CD14-positive monocyte (primary cell): ENCODE data around the gene STRN. TPM values are rescaled to one million over a fixed set of nuclear protein-coding genes. Genes with fewer than 3 reads are reported as not detected.

ENCODE experiments used
- DNase-seq, 3 donors: peaks; one replicate each; pipeline ENCODE4 v3.0.0-alpha.2; 2011 to 2022
- H2AFZ ChIP-seq: 2 replicates; pipeline ENCODE4 v1.6.0; 2012; ENCODE audit warnings: mild to moderate bottlenecking, low read depth, low read length, inconsistent platforms; ENCODE audit not compliant: insufficient read depth, poor library complexity, severe bottlenecking
- H3K27ac ChIP-seq, 2 donors: 1 replicate in 1 of 2; 2 replicates in 1 of 2; pipeline ENCODE4 v1.5.1; 2012 to 2013; ENCODE audit warnings: low read length in 2 of 2, control low read depth in 1 of 2, inconsistent platforms in 1 of 2, low read depth in 1 of 2, mild to moderate bottlenecking in 1 of 2
- H3K27me3 ChIP-seq, 2 donors: one replicate each; pipeline versions ENCODE4 v1.6.0 to v1.6.1; 2011 to 2013; ENCODE audit warnings: low read length in 2 of 2; ENCODE audit not compliant: control insufficient read depth in 2 of 2, insufficient read depth in 2 of 2
- H3K36me3 ChIP-seq, 2 donors: replicated peaks in 1 of 2; 1 replicate in 1 of 2; 2 replicates in 1 of 2; pipeline versions ENCODE4 v1.5.1 to v1.6.1; 2012 to 2013; ENCODE audit warnings: low read length in 2 of 2, control low read depth in 1 of 2, inconsistent platforms in 1 of 2, mild to moderate bottlenecking in 1 of 2; ENCODE audit not compliant: insufficient read depth in 2 of 2, control insufficient read depth in 1 of 2
- H3K4me1 ChIP-seq, 2 donors: 1 replicate in 1 of 2; 2 replicates in 1 of 2; pipeline versions ENCODE4 v1.5.1 to v1.6.1; 2012 to 2013; ENCODE audit warnings: low read length in 2 of 2, control low read depth in 1 of 2, inconsistent platforms in 1 of 2, mild to moderate bottlenecking in 1 of 2, moderate library complexity in 1 of 2; ENCODE audit not compliant: insufficient read depth in 2 of 2, control insufficient read depth in 1 of 2
- H3K4me2 ChIP-seq: replicated peaks from 2 replicates; pipeline ENCODE3; 2012; ENCODE audit warnings: low read length, moderate library complexity, mild to moderate bottlenecking; ENCODE audit not compliant: poor library complexity, severe bottlenecking; ENCODE audit errors: extremely low read depth
- H3K4me3 ChIP-seq, 3 experiments: fragments of 200-600 bp in 1 of 3; sonication (generic) in 1 of 3; replicated peaks in 1 of 3; 1 replicate in 2 of 3; 2 replicates in 1 of 3; pipeline ENCODE4 v1.5.1; 2011 to 2013; ENCODE audit warnings: low read length in 3 of 3, mild to moderate bottlenecking in 3 of 3, control low read depth in 2 of 3, low read depth in 2 of 3, inconsistent platforms in 1 of 3, moderate library complexity in 1 of 3
- H3K79me2 ChIP-seq: 2 replicates; pipeline ENCODE4 v1.6.0; 2012; ENCODE audit warnings: mild to moderate bottlenecking, control low read depth, inconsistent platforms, low read length, moderate library complexity; ENCODE audit not compliant: insufficient read depth
- H3K9ac ChIP-seq: 2 replicates; pipeline ENCODE4 v1.6.0; 2017; ENCODE audit warnings: low read length, mild to moderate bottlenecking; ENCODE audit not compliant: insufficient read depth, poor library complexity, severe bottlenecking
- H3K9me3 ChIP-seq, 2 donors: replicated peaks in 1 of 2; 1 replicate in 1 of 2; 2 replicates in 1 of 2; pipeline versions ENCODE4 v1.5.1 to v1.6.1; 2012 to 2013; ENCODE audit warnings: low read length in 2 of 2, control low read depth in 1 of 2; ENCODE audit not compliant: control insufficient read depth in 1 of 2, insufficient read depth in 1 of 2
- H4K20me1 ChIP-seq: 2 replicates; pipeline ENCODE4 v1.6.0; 2012; ENCODE audit warnings: mild to moderate bottlenecking, low read length, control low read depth, moderate library complexity; ENCODE audit not compliant: insufficient read depth
- H3K27ac Mint-ChIP-seq, 7 donors: one replicate each; pipeline ENCODE4 v1.8.0; 2020; ENCODE audit warnings: mild to moderate bottlenecking in 7 of 7, mixed read lengths in 7 of 7, moderate library complexity in 6 of 7, inconsistent platforms in 2 of 7
- H3K27me3 Mint-ChIP-seq, 3 donors: one replicate each; pipeline ENCODE4 v1.8.0; 2021 to 2022; ENCODE audit warnings: low read depth in 3 of 3, mild to moderate bottlenecking in 3 of 3, mixed read lengths in 3 of 3, moderate library complexity in 3 of 3, inconsistent platforms in 1 of 3
- H3K36me3 Mint-ChIP-seq, 2 donors: one replicate each; pipeline ENCODE4 v1.8.0; 2020; ENCODE audit warnings: mixed read lengths in 2 of 2, inconsistent platforms in 1 of 2, mild to moderate bottlenecking in 1 of 2
- H3K4me1 Mint-ChIP-seq: one replicate; pipeline ENCODE4 v1.8.0; 2020; ENCODE audit warnings: mild to moderate bottlenecking, mixed read lengths
- H3K4me3 Mint-ChIP-seq, 2 donors: one replicate each; pipeline ENCODE4 v1.8.0; 2020; ENCODE audit warnings: mild to moderate bottlenecking in 2 of 2, mixed read lengths in 2 of 2, moderate library complexity in 1 of 2
- H3K9me3 Mint-ChIP-seq, 7 donors: one replicate each; pipeline ENCODE4 v1.8.0; 2020 to 2022; ENCODE audit warnings: mixed read lengths in 7 of 7, mild to moderate bottlenecking in 6 of 7, moderate library complexity in 6 of 7, inconsistent platforms in 2 of 7
- WGBS: methylation state at CpG from one replicate; pipeline ENCODE4 v1.1.5; 2013; ENCODE audit warnings: missing lambda C conversion rate; ENCODE audit not compliant: insufficient coverage; 5-methylcytosine and 5-hydroxymethylcytosine counted together
- intact Hi-C, 2 donors: fragments of 100-400 bp; cut with micrococcal nuclease; formaldehyde crosslinking; loops; one replicate each; pipeline versions ENCODE4 v1.15.0 to v1.15.1; 2023
- polyA plus RNA-seq, 3 donors: library from polyadenylated mRNA; depleted of rRNA in 1 of 3; unstranded in 2 of 3; stranded (reverse) in 1 of 3; fragments of 300-500 nt in 2 of 3; fragments of >200 nt in 1 of 3; fragmentation: Illumina TruSeq in 2 of 3; gene quantifications; 1 replicate in 2 of 3; 2 replicates in 1 of 3; pipeline ENCODE4 v1.2.3, GENCODE V29; 2012 to 2021
- TF ChIP-seq, protein P1 (sequence below): fragments of 200-600 bp; IDR thresholded peaks from one replicate; pipeline ENCODE4 v1.8.0; 2022; ENCODE audit warnings: antibody characterized with exemption, mild to moderate bottlenecking

The STRN gene
- polyA plus RNA-seq, 3 donors: 7.0 to 15.7 (median 10.7) TPM

DNA sequence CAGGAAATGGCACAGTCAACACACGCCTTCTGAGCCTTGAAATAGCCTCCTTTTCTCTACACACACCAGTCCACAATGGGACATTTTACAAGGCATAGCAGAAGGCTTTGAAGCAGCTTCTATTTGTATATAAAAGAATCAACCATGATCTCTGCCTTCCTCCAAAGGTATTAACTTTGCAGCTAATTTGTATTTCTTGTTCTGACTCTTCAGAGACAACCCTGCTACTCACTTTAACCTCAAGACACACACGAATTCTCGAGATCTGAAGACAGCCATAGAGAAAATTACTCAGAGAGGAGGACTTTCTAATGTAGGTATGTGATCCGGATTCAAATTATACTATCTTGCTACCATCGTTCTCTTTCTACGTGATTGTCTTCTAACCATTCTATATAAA is 165.2 kb downstream of the STRN start:
- H3K36me3 ChIP-seq: no peaks in the 10 kb centered on the region
- no peaks in the 10 kb centered on the region for H3K4me1 ChIP-seq
- H4K20me1 ChIP-seq: no peaks in the 10 kb centered on the region
- intact Hi-C loops: no loop called here
- H3K79me2 ChIP-seq: no peaks in the 10 kb centered on the region
- WGBS: no CpG with 5 or more reads among the region's 6 CpGs
- no peaks in the 10 kb centered on the region for H3K27me3 ChIP-seq
- no peak overlapping the region for H3K4me3 ChIP-seq
- Mint-ChIP-seq H3K27ac (no peak overlapping the region), H3K4me1 (no peaks in the 10 kb centered on the region), H3K27me3 (peaks cover 0 to 3% (median 2%) of the 10 kb centered on the region in 3 donors), H3K9me3 (peaks cover 0 to 6% (median 0%) of the 10 kb centered on the region in 7 donors), H3K4me3 (no peak overlapping the region), H3K36me3 (no peaks in the 10 kb centered on the region)
- H3K9me3 ChIP-seq: no peaks in the 10 kb centered on the region
- DNase-seq: no peak
- TF ChIP-seq, protein P1, sequence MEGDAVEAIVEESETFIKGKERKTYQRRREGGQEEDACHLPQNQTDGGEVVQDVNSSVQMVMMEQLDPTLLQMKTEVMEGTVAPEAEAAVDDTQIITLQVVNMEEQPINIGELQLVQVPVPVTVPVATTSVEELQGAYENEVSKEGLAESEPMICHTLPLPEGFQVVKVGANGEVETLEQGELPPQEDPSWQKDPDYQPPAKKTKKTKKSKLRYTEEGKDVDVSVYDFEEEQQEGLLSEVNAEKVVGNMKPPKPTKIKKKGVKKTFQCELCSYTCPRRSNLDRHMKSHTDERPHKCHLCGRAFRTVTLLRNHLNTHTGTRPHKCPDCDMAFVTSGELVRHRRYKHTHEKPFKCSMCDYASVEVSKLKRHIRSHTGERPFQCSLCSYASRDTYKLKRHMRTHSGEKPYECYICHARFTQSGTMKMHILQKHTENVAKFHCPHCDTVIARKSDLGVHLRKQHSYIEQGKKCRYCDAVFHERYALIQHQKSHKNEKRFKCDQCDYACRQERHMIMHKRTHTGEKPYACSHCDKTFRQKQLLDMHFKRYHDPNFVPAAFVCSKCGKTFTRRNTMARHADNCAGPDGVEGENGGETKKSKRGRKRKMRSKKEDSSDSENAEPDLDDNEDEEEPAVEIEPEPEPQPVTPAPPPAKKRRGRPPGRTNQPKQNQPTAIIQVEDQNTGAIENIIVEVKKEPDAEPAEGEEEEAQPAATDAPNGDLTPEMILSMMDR: no peak
- no peak overlapping the region for H3K4me2 ChIP-seq
- no peak overlapping the region for H3K9ac ChIP-seq
- H3K27ac ChIP-seq: no peak overlapping the region
- H2AFZ ChIP-seq: no peak overlapping the region

DNA sequence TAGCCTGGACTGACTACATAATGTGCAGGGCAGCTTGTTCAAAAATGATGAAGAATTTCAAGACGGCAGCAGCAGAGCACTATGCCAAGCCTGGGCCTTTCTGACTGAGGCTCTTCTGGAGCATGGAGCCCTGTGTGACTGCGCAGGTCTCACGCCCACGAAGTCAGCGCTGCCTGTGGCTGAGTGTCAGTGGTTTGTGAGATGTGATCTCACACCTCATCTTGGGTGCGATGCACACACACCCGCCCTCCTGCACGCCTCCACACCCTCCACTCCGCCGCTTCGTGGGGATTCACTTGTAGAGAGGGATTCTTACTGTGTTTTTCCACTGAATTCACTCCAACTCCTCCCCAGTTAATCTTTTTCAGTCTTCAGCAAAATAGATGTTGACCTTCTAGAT is 166.0 kb downstream of the STRN start:
- no peaks in the 10 kb centered on the region for H3K79me2 ChIP-seq
- WGBS: 86% methylated on average over 1 of the region's 11 CpGs
- H3K36me3 ChIP-seq: no peaks in the 10 kb centered on the region
- no peak overlapping the region for H3K4me3 Mint-ChIP-seq
- H3K4me1 Mint-ChIP-seq: no peaks in the 10 kb centered on the region
- no peak overlapping the region for H3K27ac Mint-ChIP-seq
- no peak overlapping the region for H3K4me2 ChIP-seq
- no peaks in the 10 kb centered on the region for H3K9me3 ChIP-seq
- TF ChIP-seq, protein P1: no peak
- peaks cover 0 to 2% (median 2%) of the 10 kb centered on the region in 3 donors for H3K27me3 Mint-ChIP-seq
- peaks cover 0 to 6% (median 0%) of the 10 kb centered on the region in 7 donors for H3K9me3 Mint-ChIP-seq
- no peaks in the 10 kb centered on the region for H3K36me3 Mint-ChIP-seq
- H4K20me1 ChIP-seq: no peaks in the 10 kb centered on the region
- no peaks in the 10 kb centered on the region for H3K4me1 ChIP-seq
- no peaks in the 10 kb centered on the region for H3K27me3 ChIP-seq
- H2AFZ ChIP-seq: no peak overlapping the region
- H3K4me3 ChIP-seq: no peak overlapping the region
- H3K9ac ChIP-seq: no peak overlapping the region
- intact Hi-C loops: no loop called here
- no peak overlapping the region for H3K27ac ChIP-seq
- no peak for DNase-seq
